GM19455 (cell line): ENCODE data around the gene CEBPG.
A peak's percentile ranks its signal among the peaks of the same experiment; 100 is the strongest.

Source experiments
- ATAC-seq: cut with Tn5 transposase; IDR thresholded peaks from one replicate; pipeline ENCODE4 v1.9.1; 2021; ENCODE audit not compliant: unreplicated experiment

Gene CEBPG

DNA sequence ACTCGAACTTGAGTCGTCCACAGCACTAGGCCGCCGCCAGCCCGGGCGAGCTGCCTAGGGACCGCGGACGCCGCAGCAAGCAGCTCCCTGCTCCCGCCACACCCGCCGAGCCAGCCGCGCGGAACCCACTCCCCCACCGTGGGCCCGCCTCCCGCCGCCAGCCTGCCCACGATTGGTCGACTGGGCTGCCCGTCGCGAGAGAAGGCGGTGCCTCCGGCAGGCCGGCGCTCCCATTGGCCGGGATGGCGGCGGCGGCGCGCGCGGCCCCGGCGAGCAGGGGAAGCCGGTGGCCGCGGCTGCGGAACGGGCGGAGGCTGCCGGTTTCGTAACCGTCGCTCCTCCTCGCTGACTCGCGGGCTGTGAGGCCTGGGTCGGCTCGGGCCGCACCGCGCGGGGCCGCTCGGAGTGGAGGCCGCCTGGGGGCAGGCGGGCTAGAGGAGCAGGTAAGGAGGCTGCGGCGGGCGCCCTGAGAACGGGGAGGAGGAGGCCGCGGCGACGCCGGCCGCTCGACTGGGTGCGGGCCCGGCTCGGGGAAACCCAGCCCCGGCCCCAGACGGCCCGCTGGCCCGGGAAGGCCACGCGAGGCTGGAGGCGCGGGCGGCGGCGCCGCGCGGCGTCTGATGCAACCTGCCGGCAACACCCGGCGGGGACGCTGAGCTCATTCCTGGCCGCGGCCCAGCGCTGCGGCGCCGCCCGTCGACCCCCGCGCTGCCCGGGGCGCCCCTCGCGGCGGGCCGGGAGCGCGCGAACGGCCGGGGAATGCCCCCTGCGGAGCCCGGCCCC is at the start of gene CEBPG:
CEBPG (plus strand) TSS at position 257 of the 783 bp plus-strand sequence. CDS start 5,531 bp downstream, outside the sequence.
- peak; percentile 84 for ATAC-seq

DNA sequence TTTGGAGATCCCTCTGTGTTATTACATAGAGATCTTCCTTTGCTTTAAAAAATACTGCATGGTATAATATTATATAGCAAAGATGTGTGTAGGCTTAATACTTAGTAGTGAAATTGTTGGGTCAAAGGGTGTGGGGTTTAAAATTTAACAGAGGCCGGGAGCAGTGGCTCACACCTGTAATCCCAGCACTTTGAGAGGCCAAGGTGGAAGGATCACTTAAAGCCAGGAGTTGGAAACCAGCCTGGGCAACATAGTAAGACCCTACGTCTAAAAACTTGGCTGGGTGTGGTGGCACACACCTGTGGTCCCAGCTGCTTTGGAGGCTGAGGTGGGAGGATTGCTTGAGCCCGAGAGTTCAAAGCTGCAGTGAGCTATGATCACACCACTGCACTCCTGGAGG is 48.9 kb upstream of the CEBPG start:
- ATAC-seq = no peak

DNA sequence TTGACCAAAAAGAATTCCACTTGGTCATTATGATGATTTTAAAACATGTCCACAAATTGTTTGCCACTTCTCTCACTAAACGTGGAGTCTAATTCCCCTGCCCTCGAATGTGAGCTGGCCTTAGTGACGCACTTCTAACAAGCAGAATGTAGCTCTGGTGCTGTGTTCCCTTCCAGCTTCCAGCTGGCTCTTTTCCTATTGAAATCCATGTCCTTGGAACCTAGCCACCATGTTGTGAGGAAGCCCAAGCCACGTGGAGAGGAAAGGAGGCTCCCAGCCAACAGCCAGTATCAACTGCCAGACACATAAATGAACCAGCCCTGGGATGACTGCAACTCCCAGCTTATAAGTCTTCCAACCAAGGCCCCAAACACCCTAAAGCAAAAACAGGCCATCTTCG is 47.6 kb upstream of the CEBPG start:
- ATAC-seq = no peak

DNA sequence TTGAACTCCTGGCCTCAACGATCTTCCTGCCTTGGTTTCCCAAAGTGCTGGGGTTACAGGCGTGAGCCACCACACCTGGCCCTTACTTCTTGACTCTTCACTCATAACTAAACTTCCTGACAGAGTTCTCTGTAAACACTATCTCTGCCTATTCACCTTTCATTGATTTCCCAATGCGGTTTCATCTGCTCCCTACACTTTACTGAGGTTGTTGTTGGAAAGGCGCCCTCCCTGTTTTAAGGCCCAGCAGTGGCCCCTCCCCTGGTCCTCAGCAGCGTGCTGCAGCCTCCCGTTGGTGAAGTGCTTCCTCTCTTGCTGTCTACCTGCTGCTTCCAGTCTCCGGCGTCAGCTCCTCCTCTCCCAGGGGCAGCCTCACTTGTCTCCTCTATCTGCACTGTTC is 44.4 kb upstream of the CEBPG start:
- ATAC-seq = no peak

- no peak for ATAC-seq
Observed at GRCh38 chr19:33329736-33330135, 43.8 kb upstream of the CEBPG start.

DNA sequence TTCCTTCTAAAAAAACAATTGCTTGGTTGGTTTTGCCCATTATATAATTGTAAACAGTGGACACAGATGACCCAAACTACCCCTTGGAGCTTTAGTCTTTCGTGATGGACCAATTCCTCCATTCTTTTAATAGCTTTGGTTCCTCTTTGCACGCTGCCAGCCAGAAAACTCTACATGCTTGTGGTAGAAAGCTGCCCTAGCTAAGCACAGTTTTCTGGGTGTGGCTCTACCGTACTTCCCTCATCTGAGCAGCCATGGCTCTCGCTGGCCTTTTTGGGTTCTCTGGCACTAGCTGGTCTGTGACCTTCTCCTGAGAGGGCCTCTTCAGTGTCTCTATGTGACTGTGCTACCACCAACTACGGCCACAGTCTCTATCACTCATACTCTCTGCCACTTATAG is 41.3 kb upstream of the CEBPG start:
- no peak for ATAC-seq

GRCh38 chr19:33333151-33333550 is 40.4 kb upstream of the CEBPG start:
- ATAC-seq = no peak

GRCh38 chr19:33333642-33334041 is 39.9 kb upstream of the CEBPG start:
- ATAC-seq = no peak

DNA sequence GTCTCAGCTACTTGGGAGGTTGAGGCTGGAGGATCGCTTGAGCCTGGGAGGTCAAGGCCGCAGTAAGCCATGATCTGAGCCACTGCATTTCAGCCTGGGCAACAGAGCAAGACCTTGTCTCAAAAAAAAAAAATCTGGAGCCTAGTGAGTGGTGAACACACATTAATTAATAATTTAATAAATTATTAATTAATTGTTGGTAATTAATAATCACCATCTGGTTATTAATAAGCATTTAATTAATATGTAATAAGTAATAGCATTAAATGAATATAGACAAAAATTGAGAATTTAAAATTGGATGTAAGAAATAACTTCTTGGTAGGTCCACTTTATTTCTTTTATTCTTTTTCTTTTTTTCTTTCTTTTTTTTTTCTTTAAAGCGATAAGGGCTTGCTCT is 39.2 kb upstream of the CEBPG start:
- no peak for ATAC-seq

- ATAC-seq = no peak
Observed at GRCh38 chr19:33335446-33335845, 38.1 kb upstream of the CEBPG start.

DNA sequence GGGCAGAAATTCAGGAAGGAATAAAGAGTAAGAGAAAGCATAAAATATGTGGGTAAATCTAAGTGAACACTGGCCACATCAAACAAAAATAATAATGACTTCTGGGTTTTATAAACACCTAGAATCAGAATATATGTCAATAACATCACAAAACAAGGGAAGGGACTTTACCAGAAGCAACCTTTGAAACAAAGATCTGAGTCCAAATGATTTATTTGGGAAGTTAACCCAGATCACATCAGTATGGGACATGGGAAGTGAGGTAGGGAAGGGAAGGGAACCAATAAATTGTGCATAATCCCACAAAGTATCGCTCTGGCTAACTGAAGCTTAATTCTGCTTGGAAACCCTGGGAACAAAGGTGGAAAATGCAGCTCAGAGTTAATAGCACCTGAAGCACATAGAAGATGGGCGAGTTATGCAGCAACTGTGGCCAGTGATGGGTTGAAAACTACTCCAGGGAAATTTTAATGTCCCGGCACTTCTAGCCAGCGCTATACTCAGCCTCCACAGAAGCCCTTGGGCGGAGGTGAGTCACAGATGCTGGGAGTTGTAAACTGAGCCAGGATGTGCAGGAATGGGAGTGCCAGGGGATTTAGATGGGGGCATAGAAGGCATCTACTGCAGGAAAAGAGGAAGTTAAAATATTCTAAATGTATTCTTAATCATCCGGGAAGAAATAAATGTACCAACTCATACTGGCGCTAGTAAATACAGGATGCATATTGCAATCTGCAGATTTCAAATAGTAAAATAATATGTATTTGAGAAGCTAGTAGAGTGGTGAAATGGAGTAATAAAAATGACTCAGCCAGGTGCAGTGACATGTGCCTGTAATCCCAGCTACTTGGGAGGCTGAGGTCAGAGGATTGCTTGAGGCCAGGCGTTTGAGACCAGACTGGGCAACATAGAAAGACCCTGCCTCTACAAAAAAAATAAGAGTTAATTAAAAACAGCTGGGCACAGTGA is 34.2 kb upstream of the CEBPG start:
- no peak for ATAC-seq

DNA sequence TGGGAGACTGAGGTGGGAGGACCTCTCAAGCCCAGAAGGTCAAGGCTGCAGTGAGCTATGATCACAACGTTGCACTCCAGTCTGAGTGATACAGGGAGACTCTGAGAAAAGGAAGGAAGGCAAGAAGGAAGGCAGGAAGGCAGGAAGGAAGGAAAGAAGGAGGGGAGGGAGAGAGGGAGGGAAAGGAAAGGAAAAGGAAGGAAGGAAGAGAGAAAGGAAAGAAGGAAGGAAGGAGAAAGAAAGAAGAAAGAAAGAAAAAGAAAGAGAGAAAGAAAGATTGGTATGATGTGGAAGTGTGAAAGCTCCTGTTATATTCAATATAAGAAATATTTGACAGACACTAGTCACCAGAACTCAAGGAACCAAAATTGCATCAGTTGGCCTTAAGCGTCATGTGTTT is 32.5 kb upstream of the CEBPG start:
- ATAC-seq = no peak

- no peak for ATAC-seq
Observed at GRCh38 chr19:33343301-33343700, 30.2 kb upstream of the CEBPG start.

GRCh38 chr19:33343859-33344572 is 29.5 kb upstream of the CEBPG start:
- ATAC-seq = no peak

DNA sequence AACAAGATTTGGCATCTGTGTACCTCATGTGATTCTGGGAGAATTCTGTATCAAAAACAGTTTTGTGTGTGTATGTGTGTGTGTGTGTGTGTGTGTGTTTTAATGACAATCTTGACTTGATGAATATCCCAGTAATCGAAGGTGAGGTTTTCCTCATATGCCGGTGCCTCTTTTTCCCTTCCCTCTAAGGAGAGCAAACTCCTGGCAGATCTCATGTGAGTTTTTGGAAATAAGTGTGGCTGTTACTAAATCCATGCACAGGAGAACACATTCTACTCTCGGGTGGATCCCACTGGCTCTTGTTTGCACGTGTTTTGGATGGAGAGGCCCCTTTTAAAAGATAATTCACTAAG is 29.0 kb upstream of the CEBPG start:
- ATAC-seq = no peak

DNA sequence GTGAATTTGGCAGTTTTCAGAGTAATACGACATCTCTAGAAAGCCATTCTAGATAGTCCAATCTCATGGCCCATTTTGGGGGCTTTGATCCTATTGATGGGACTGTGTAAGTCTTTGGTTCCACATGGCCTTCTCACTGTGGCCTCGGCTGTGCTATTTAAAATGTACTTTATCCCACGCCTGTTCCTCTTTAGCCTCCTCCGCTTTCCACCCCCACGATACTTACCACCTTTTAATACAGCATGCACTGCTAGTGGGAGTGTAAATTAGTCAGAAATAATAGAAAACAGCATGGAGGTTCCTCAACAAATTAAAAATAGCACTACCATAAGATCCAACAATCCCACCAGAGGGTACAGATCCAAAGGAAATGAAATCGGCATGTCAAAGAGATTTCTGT is 28.3 kb upstream of the CEBPG start:
- ATAC-seq = no peak

DNA sequence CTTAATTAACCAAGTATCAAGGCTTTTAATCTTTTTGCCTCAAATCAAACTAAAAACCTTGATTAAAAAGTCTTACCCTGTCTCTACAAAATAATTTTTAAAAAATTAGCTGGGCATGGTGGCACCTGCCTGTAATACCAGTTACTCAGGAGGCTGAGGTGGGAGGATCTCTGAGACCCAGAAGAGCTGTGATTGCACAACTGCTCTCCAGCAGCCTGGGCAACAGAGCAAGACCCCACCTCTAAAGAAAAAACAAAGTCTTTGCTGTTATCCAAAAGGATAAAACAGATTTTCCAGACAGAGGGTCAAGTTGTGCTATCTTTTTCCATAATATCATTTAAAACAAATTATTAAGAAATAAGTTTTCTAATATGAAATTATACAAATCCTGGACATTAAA is 26.8 kb upstream of the CEBPG start:
- no peak for ATAC-seq

DNA sequence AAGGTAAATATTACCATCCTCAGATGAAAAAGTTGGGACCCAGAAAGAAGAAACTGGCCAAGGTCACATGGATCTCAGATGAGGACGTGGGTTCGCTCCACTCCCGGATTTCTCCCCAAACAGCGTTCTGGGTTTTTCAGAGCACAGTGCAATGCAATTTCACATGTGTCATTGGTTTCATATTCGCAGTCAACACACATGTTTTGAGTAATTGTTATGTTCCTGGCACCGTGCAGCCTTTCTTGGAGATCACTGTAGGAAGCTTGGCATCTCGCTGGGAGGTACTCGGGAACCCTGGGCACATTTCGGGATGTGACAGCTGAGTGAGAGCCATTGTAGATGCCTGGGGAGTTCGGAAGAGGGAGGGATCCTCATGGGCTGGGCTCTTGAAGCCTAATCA is 26.2 kb upstream of the CEBPG start:
- no peak for ATAC-seq

- ATAC-seq = no peak
Observed at GRCh38 chr19:33348301-33349010, 25.1 kb upstream of the CEBPG start.

GRCh38 chr19:33349319-33350289 is 23.9 kb upstream of the CEBPG start:
- ATAC-seq = no peak
